WTC11 (cell line): Measurements from ENCODE around the gene TDP1. TPM values are rescaled to one million over a fixed set of nuclear protein-coding genes. Genes with fewer than 3 reads are reported as not detected.

Experiments
- ATAC-seq: fragments of 200-7000 bp; cut with Tn5 transposase; 2 replicates; pipeline ENCODE4 v1.10.0; 2021; ENCODE audit warnings: mild to moderate bottlenecking, moderate library complexity
- Bru-seq: library from RNA; stranded (reverse); fragments of 400-500 nt; gene quantifications from one replicate; lab custom pipeline; 2021; lab: Mats Ljungman, UMichigan
- CTCF ChIA-PET: fragments of 300-600 bp; sonication (Branson Sonifier 250); formaldehyde crosslinking; loops from one replicate; lab custom pipeline; 2021; ENCODE audit warnings: antibody characterized with exemption; lab: Charles Lee
- POLR2A ChIA-PET: fragments of 350-600 bp; sonication (Branson Sonifier 250); formaldehyde crosslinking; loops from one replicate; lab custom pipeline; 2021; ENCODE audit warnings: antibody characterized with exemption; lab: Charles Lee
- DNase-seq: peaks from one replicate; pipeline ENCODE4 v3.0.0; 2021; ENCODE audit warnings: low spot score
- H3K27ac Mint-ChIP-seq: 2 replicates; pipeline ENCODE4 v1.8.0; 2021; ENCODE audit warnings: mixed read lengths
- H3K27me3 Mint-ChIP-seq: 2 replicates; pipeline ENCODE4 v1.8.0; 2021; ENCODE audit warnings: low read depth, mild to moderate bottlenecking, moderate library complexity, mixed read lengths
- H3K36me3 Mint-ChIP-seq: 2 replicates; pipeline ENCODE4 v1.8.0; 2021; ENCODE audit warnings: mixed read lengths
- H3K4me1 Mint-ChIP-seq: 2 replicates; pipeline ENCODE4 v1.8.0; 2022; ENCODE audit warnings: mixed read lengths
- H3K4me3 Mint-ChIP-seq: 2 replicates; pipeline ENCODE4 v1.8.0; 2021; ENCODE audit warnings: mild to moderate bottlenecking, moderate library complexity, mixed read lengths
- H3K9me3 Mint-ChIP-seq: 2 replicates; pipeline ENCODE4 v1.8.0; 2021; ENCODE audit warnings: mixed read lengths
- CBFB ChIP-seq: sonication (generic); formaldehyde crosslinking; IDR thresholded peaks from 2 replicates; pipeline ENCODE4 v1.8.1; 2022; ENCODE audit warnings: mild to moderate bottlenecking, low read depth, missing genetic modification reagents
- CREB1 ChIP-seq: sonication (generic); formaldehyde crosslinking; IDR thresholded peaks from 2 replicates; pipeline ENCODE4 v1.8.0; 2023; ENCODE audit warnings: mild to moderate bottlenecking, missing genetic modification reagents
- JUN ChIP-seq: sonication (generic); formaldehyde crosslinking; IDR thresholded peaks from 2 replicates; pipeline ENCODE4 v1.8.0; 2023; ENCODE audit warnings: mild to moderate bottlenecking, missing genetic modification reagents
- NFATC4 ChIP-seq: fragments of 250-450 bp; sonication (Bioruptor Pico); IDR thresholded peaks from 2 replicates; pipeline ENCODE4 v1.9.0; 2021; ENCODE audit warnings: mild to moderate bottlenecking
- NFE2L1 ChIP-seq: sonication (generic); formaldehyde crosslinking; IDR thresholded peaks from 2 replicates; pipeline ENCODE4 v1.8.1; 2023; ENCODE audit warnings: missing genetic modification reagents
- RORB ChIP-seq: fragments of 250-450 bp; sonication (Bioruptor Pico); IDR thresholded peaks from 2 replicates; pipeline ENCODE4 v1.9.0; 2021; ENCODE audit warnings: mild to moderate bottlenecking
- ZBTB21 ChIP-seq: sonication (generic); formaldehyde crosslinking; IDR thresholded peaks from 2 replicates; pipeline ENCODE4 v1.8.1; 2023; ENCODE audit warnings: mild to moderate bottlenecking, missing genetic modification reagents, borderline replicate concordance
- ZNF121 ChIP-seq: sonication (generic); formaldehyde crosslinking; IDR thresholded peaks from 2 replicates; pipeline ENCODE4 v1.8.0; 2023; ENCODE audit warnings: missing genetic modification reagents
- ZNF423 ChIP-seq: fragments of 250-450 bp; sonication (Bioruptor Pico); IDR thresholded peaks from 2 replicates; pipeline ENCODE4 v2.1.2; 2022; ENCODE audit warnings: mild to moderate bottlenecking, moderate library complexity
- long read RNA-seq, 3 experiments: library from RNA in 1 of 3; library from capped mRNA in 1 of 3; library from polyadenylated mRNA in 1 of 3; unstranded in 2 of 3; stranded (forward) in 1 of 3; transcript quantifications; one replicate each; pipeline ENCODE4 v2.0.0, GENCODE V29; 2021
- total RNA-seq: library from RNA; stranded (reverse); gene quantifications from 3 replicates; pipeline ENCODE4 v1.2.3, GENCODE V29; 2021
- TF ChIP-seq, protein P1 (sequence below): sonication (generic); formaldehyde crosslinking; IDR thresholded peaks from 2 replicates; pipeline ENCODE4 v1.8.1; 2023; ENCODE audit warnings: mild to moderate bottlenecking, missing genetic modification reagents, moderate library complexity
- TF ChIP-seq, protein P2 (sequence below): sonication (generic); formaldehyde crosslinking; IDR thresholded peaks from 2 replicates; pipeline ENCODE4 v1.8.1; 2022; ENCODE audit warnings: low read depth, mild to moderate bottlenecking, moderate library complexity, missing genetic modification reagents, borderline replicate concordance
- TF ChIP-seq, protein P3 (sequence below): sonication (generic); formaldehyde crosslinking; IDR thresholded peaks from 2 replicates; pipeline ENCODE4 v1.8.0; 2023; ENCODE audit warnings: mild to moderate bottlenecking, missing genetic modification reagents
- TF ChIP-seq, protein P4 (sequence below): sonication (generic); formaldehyde crosslinking; IDR thresholded peaks from 2 replicates; pipeline ENCODE4 v1.8.0; 2022; ENCODE audit warnings: mild to moderate bottlenecking, missing genetic modification reagents
- TF ChIP-seq, protein P5 (sequence below): sonication (generic); formaldehyde crosslinking; IDR thresholded peaks from 2 replicates; pipeline ENCODE4 v1.8.1; 2023; ENCODE audit warnings: mild to moderate bottlenecking, missing genetic modification reagents, moderate library complexity
- TF ChIP-seq, protein P6 (sequence below): sonication (generic); formaldehyde crosslinking; IDR thresholded peaks from 2 replicates; pipeline ENCODE4 v1.8.1; 2023; ENCODE audit warnings: mild to moderate bottlenecking, moderate library complexity, missing genetic modification reagents
- TF ChIP-seq, protein P7 (sequence below): fragments of 250-450 bp; sonication (Bioruptor Pico); IDR thresholded peaks from 2 replicates; pipeline ENCODE4 v1.8.0; 2021; ENCODE audit warnings: mild to moderate bottlenecking
- TF ChIP-seq, protein P8 (sequence below): sonication (generic); formaldehyde crosslinking; IDR thresholded peaks from 2 replicates; pipeline ENCODE4 v1.8.1; 2022; ENCODE audit warnings: mild to moderate bottlenecking, missing genetic modification reagents, moderate library complexity, borderline replicate concordance
- TF ChIP-seq, protein P9 (sequence below): sonication (generic); formaldehyde crosslinking; IDR thresholded peaks from 2 replicates; pipeline ENCODE4 v1.8.1; 2023; ENCODE audit warnings: mild to moderate bottlenecking, missing genetic modification reagents, borderline replicate concordance

Gene TDP1
- total RNA-seq (54.2 to 59.8 TPM (median 57.3 TPM) in 3 replicates), Bru-seq, nascent RNA (percentile 80 among the genes with signal in this experiment)
- long read RNA-seq, experiment 1, transcript TDP1-201 (17 exons, 3,702 nt): minor isoform, 27 of 283 reads
- long read RNA-seq, experiment 1, transcript TDP1-203 (16 exons, 2,068 nt): major isoform, 79 of 283 reads
- long read RNA-seq, experiment 1, partial matches to known transcripts: 81 of 283 reads
- long read RNA-seq, experiment 1, other reads (novel, unspliced or antisense): 91 of 283 reads
- long read RNA-seq, experiment 2, partial matches to known transcripts: 34 of 70 reads
- long read RNA-seq, experiment 2, other reads (novel, unspliced or antisense): 29 of 70 reads
- long read RNA-seq, experiment 3, transcript TDP1-203 (16 exons, 2,068 nt): major isoform, 32 of 83 reads
- long read RNA-seq, experiment 3, partial matches to known transcripts: 27 of 83 reads
- long read RNA-seq, experiment 3, other reads (novel, unspliced or antisense): 22 of 83 reads

DNA sequence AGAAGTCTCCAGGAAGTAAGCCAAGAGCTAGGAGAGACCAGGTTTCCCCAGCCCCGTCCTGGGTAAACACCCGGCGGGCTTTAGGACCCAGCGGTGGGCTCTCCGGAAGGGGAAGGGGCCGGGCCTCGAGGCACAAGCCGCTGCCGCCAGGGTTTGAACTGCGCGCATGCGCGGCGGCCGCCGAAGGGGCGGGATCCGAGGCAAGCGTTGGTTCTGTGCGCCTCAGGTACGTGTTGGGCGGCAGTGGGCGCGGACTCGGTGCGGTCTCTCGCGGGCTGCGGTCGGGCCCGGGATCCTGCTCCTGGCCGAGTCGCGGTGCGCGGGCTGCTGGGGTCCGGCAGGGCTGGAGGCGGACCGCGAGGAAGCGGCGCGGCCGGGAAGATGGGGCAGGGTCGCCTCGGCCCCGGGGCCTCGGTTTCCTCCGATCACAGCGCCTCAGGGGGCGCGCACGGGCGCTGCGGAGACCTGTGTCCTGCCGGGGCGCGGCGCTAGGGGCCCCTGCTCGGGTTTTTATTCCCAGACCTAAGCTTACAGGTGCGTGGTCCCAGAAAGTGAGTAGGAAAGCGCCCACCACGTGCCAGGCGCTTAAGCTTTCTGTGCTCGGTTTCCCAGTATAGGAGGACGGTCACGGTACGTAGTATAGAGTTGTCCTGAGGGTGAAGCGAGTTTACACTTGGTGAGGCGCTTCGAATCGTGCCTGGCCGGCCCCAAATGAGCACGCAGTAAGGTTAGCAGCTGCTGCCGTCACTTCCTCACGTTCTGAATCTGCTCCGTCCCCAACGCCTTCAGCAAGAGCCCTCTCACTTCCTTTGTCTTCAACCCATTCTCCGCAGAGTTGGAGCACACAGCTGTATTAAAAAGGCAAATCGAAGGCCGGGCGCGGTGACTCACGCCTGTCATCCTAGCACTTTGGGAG, at the start of gene TDP1:
Gene TDP1 (plus strand): TSS at position 183 of the 916 bp plus-strand sequence. CDS start 7,188 bp downstream, outside the sequence.
- ChIA-PET POLR2A (interaction anchor here (1.4 kb wide), 1 partner anchor 337 kb away, joined by 3 read pairs; no protein-coding TSS in a partner anchor), CTCF (interaction anchor here (0.8 to 3.8 kb wide), 7 partner anchors 15 to 714 kb away, joined by 3 to 66 read pairs (median 4); no protein-coding TSS in a partner anchor)
- H3K9me3 Mint-ChIP-seq: no peaks in the 10 kb centered on the region
- H3K4me3 Mint-ChIP-seq: peak within 1 kb of the TSS; percentile 97
- H3K27ac Mint-ChIP-seq: peak within 1 kb of the TSS; percentile 98
- ATAC-seq (peak; percentile 57), DNase-seq (peak; percentile 99)
- H3K36me3 Mint-ChIP-seq: peaks cover 4% of the 10 kb centered on the region
- H3K27me3 Mint-ChIP-seq: no peaks in the 10 kb centered on the region
- peaks cover 48% of the 10 kb centered on the region for H3K4me1 Mint-ChIP-seq
- TF ChIP-seq, protein P1, sequence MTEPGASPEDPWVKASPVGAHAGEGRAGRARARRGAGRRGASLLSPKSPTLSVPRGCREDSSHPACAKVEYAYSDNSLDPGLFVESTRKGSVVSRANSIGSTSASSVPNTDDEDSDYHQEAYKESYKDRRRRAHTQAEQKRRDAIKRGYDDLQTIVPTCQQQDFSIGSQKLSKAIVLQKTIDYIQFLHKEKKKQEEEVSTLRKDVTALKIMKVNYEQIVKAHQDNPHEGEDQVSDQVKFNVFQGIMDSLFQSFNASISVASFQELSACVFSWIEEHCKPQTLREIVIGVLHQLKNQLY (CRISPR knock-in tag): 0 out of 2 replicates have a peak, but pooled peaks have one; percentile 38
- TF ChIP-seq, protein P2, sequence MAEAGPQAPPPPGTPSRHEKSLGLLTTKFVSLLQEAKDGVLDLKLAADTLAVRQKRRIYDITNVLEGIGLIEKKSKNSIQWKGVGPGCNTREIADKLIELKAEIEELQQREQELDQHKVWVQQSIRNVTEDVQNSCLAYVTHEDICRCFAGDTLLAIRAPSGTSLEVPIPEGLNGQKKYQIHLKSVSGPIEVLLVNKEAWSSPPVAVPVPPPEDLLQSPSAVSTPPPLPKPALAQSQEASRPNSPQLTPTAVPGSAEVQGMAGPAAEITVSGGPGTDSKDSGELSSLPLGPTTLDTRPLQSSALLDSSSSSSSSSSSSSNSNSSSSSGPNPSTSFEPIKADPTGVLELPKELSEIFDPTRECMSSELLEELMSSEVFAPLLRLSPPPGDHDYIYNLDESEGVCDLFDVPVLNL: 0 out of 2 replicates have a peak, but pooled peaks have one; percentile 34
- peak; percentile 87; the same call in 1 of the 2 replicates for TF ChIP-seq CBFB (CRISPR knock-in tag)
- TF ChIP-seq ZNF423 (CRISPR knock-in tag): no peak
- TF ChIP-seq, protein P3, sequence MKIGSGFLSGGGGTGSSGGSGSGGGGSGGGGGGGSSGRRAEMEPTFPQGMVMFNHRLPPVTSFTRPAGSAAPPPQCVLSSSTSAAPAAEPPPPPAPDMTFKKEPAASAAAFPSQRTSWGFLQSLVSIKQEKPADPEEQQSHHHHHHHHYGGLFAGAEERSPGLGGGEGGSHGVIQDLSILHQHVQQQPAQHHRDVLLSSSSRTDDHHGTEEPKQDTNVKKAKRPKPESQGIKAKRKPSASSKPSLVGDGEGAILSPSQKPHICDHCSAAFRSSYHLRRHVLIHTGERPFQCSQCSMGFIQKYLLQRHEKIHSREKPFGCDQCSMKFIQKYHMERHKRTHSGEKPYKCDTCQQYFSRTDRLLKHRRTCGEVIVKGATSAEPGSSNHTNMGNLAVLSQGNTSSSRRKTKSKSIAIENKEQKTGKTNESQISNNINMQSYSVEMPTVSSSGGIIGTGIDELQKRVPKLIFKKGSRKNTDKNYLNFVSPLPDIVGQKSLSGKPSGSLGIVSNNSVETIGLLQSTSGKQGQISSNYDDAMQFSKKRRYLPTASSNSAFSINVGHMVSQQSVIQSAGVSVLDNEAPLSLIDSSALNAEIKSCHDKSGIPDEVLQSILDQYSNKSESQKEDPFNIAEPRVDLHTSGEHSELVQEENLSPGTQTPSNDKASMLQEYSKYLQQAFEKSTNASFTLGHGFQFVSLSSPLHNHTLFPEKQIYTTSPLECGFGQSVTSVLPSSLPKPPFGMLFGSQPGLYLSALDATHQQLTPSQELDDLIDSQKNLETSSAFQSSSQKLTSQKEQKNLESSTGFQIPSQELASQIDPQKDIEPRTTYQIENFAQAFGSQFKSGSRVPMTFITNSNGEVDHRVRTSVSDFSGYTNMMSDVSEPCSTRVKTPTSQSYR (CRISPR knock-in tag): no peak
- TF ChIP-seq, protein P4, sequence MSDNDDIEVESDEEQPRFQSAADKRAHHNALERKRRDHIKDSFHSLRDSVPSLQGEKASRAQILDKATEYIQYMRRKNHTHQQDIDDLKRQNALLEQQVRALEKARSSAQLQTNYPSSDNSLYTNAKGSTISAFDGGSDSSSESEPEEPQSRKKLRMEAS: peak; percentile 16; the same call in 1 of the 2 replicates
- TF ChIP-seq NFE2L1 (CRISPR knock-in tag): peak; percentile 44; the same call in 1 of the 2 replicates
- TF ChIP-seq, protein P5, sequence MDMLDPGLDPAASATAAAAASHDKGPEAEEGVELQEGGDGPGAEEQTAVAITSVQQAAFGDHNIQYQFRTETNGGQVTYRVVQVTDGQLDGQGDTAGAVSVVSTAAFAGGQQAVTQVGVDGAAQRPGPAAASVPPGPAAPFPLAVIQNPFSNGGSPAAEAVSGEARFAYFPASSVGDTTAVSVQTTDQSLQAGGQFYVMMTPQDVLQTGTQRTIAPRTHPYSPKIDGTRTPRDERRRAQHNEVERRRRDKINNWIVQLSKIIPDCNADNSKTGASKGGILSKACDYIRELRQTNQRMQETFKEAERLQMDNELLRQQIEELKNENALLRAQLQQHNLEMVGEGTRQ (CRISPR knock-in tag): peak; percentile 36; the same call in 1 of the 2 replicates
- TF ChIP-seq, protein P6, sequence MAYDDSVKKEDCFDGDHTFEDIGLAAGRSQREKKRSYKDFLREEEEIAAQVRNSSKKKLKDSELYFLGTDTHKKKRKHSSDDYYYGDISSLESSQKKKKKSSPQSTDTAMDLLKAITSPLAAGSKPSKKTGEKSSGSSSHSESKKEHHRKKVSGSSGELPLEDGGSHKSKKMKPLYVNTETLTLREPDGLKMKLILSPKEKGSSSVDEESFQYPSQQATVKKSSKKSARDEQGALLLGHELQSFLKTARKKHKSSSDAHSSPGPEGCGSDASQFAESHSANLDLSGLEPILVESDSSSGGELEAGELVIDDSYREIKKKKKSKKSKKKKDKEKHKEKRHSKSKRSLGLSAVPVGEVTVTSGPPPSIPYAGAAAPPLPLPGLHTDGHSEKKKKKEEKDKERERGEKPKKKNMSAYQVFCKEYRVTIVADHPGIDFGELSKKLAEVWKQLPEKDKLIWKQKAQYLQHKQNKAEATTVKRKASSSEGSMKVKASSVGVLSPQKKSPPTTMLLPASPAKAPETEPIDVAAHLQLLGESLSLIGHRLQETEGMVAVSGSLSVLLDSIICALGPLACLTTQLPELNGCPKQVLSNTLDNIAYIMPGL: peak; percentile 96; the same call in 1 of the 2 replicates
- TF ChIP-seq ZBTB21 (CRISPR knock-in tag): peak; percentile 75; the same call in 1 of the 2 replicates
- TF ChIP-seq, protein P7, sequence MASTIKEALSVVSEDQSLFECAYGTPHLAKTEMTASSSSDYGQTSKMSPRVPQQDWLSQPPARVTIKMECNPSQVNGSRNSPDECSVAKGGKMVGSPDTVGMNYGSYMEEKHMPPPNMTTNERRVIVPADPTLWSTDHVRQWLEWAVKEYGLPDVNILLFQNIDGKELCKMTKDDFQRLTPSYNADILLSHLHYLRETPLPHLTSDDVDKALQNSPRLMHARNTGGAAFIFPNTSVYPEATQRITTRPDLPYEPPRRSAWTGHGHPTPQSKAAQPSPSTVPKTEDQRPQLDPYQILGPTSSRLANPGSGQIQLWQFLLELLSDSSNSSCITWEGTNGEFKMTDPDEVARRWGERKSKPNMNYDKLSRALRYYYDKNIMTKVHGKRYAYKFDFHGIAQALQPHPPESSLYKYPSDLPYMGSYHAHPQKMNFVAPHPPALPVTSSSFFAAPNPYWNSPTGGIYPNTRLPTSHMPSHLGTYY (CRISPR knock-in tag): no peak
- TF ChIP-seq, protein P8, sequence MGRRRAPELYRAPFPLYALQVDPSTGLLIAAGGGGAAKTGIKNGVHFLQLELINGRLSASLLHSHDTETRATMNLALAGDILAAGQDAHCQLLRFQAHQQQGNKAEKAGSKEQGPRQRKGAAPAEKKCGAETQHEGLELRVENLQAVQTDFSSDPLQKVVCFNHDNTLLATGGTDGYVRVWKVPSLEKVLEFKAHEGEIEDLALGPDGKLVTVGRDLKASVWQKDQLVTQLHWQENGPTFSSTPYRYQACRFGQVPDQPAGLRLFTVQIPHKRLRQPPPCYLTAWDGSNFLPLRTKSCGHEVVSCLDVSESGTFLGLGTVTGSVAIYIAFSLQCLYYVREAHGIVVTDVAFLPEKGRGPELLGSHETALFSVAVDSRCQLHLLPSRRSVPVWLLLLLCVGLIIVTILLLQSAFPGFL (CRISPR knock-in tag): no peak
- TF ChIP-seq CREB1 (CRISPR knock-in tag): 0 out of 2 replicates have a peak, but pooled peaks have one; percentile 38
- TF ChIP-seq, protein P9, sequence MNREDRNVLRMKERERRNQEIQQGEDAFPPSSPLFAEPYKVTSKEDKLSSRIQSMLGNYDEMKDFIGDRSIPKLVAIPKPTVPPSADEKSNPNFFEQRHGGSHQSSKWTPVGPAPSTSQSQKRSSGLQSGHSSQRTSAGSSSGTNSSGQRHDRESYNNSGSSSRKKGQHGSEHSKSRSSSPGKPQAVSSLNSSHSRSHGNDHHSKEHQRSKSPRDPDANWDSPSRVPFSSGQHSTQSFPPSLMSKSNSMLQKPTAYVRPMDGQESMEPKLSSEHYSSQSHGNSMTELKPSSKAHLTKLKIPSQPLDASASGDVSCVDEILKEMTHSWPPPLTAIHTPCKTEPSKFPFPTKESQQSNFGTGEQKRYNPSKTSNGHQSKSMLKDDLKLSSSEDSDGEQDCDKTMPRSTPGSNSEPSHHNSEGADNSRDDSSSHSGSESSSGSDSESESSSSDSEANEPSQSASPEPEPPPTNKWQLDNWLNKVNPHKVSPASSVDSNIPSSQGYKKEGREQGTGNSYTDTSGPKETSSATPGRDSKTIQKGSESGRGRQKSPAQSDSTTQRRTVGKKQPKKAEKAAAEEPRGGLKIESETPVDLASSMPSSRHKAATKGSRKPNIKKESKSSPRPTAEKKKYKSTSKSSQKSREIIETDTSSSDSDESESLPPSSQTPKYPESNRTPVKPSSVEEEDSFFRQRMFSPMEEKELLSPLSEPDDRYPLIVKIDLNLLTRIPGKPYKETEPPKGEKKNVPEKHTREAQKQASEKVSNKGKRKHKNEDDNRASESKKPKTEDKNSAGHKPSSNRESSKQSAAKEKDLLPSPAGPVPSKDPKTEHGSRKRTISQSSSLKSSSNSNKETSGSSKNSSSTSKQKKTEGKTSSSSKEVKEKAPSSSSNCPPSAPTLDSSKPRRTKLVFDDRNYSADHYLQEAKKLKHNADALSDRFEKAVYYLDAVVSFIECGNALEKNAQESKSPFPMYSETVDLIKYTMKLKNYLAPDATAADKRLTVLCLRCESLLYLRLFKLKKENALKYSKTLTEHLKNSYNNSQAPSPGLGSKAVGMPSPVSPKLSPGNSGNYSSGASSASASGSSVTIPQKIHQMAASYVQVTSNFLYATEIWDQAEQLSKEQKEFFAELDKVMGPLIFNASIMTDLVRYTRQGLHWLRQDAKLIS: peak; percentile 80; the same call in 1 of the 2 replicates
- TF ChIP-seq NFATC4 (CRISPR knock-in tag): no peak
- TF ChIP-seq JUN (CRISPR knock-in tag): no peak
- no peak for TF ChIP-seq RORB
- 0 out of 2 replicates have a peak, but pooled peaks have one; percentile 7 for TF ChIP-seq ZNF121 (CRISPR knock-in tag)
